Stimulated activated CD8-positive, alpha-beta memory T cell treated with anti-CD3 and anti-CD28 coated beads, Interleukin-12 subunit alpha, Interleukin-12 subunit beta, amount 100 ng/mL, for 24 hours (primary cell): Measurements from ENCODE around the gene FAM163B.

ENCODE experiments used
- DNase-seq: peaks from one replicate; pipeline ENCODE4 v3.0.0-alpha.2; 2020; ENCODE audit errors: extremely low read depth

FAM163B gene

DNA sequence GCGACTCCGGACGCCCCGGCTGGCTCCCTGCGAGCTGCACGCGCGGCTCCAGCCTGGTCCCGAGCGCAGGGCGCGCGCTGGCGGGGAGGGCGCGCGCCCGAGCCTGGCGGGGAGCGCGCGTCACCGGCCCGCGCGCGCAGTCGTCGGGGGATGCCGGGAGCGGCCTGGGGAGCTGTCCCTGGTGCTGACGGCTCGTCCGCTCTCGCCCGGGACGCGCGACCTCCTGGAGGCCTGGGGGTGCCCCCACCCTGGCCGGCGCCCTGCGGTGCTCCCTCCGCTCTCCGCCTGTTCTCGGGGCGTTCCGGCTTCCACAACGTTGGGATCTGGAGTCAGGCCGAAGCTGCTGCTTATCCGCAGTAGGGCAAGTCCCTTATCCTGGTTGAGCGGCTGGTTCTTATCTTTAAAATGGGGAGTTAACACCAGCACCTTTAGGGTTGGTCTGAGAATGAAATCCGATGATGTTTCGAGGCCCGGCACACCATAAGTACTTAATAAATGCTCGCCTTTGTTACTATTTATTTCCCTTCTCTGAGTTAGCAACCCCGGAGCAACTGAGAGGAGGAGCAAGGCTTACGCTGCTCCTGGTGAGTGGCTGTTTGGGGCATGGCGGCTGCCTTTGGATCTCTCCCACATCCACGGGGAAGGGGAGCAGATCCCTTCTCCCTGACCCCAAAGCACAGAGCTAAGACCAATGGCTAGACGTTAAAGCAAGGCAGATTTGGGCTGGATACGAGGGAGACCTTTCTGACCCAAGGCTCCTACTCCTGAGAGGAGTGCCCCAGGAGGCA, at the start of gene FAM163B:
FAM163B (minus strand) TSS at position 79 of the 788 bp plus-strand sequence. CDS start 29,166 bp downstream, outside the sequence.
- DNase-seq = no peak

DNA sequence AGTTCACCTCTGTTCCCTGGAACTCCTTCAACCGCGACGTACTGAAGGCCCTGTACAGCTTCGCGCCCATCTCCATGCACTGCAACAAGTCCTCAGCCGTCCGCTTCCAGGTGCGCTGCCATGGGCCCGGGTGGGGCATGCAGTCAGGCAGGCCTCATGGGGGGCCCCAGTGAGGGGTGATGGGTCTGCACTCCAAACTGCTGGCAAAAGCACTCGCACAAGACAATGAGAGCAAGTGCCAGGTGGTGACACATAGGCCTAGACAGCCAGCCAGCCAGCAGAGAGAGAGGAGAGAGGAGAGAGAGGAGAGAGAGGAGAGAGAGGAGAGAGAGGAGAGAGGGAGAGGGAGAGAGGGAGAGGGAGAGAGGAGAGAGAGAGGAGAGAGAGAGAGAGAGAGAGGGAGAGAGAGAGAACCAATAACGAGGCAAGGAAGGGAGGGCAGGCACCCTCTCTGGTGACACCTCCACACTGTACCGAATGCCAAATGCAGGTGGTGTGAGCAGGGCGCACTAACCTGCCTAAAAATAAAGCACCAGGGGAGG, 48.0 kb upstream of the FAM163B start:
- DNase-seq = no peak

DNA sequence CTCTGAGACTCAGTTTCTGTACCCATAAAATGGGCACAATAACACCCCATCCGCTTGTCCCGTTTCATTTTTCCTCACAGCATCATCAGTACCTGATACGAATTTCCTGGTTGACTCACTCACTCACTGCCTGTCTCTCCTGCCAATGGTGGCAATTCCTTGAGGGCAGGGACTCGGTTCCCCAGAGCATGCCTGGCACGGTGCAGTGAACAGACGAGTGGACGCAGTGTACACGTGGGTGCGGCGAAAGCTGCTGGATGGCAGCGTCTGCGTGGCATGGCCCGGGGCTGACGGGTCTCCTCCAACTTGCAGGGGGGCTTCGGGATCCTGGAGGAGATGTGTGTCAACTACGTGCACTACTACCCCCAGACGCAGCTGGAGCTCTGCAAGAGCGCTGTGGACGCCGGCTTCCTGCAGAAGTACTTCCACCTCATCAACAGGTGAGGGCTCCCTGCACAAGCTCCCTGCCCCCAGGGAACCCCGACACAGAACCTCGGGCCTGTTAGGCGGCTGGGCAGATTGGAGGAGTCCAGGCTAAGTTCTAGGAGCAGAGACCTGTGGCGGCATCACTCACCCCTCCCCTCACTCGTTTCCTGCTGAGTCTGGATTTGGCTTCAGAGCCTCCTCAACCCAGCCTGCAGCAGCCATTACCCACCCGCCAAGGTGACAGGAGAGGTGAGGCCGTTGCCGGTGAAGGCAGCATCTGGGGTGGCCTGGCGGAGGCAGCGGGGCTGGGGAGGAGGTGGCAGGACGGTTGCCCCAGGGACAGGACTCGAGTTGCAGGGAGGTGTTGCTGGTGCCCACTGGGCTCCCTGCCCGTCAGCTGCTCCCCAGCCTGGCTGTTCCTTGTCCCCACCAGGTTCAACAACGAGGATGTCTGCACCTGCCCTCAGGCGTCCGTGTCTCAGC, 47.3 kb upstream of the FAM163B start:
- DNase-seq = no peak

DNA sequence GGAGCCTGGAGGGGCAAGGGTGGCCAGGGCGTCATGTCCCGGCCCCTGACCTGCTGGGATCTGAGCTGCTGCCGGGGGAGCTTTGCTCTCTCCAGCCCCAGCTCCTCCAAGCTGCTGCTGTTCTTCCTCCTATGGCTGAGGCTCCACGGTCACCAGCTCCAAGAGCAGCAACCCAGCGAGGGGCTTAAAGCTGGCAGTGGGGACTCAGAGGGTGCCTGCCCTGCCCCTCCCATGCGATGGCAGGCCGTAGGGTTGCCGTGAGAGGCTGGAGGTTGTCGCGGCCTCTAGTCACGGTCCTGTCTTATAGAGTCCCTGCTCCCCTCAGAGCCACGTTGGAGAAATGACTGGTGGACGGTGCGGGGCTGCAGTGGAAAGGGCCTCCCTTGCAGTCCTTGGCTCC, 46.5 kb upstream of the FAM163B start:
- DNase-seq = no peak

DNA sequence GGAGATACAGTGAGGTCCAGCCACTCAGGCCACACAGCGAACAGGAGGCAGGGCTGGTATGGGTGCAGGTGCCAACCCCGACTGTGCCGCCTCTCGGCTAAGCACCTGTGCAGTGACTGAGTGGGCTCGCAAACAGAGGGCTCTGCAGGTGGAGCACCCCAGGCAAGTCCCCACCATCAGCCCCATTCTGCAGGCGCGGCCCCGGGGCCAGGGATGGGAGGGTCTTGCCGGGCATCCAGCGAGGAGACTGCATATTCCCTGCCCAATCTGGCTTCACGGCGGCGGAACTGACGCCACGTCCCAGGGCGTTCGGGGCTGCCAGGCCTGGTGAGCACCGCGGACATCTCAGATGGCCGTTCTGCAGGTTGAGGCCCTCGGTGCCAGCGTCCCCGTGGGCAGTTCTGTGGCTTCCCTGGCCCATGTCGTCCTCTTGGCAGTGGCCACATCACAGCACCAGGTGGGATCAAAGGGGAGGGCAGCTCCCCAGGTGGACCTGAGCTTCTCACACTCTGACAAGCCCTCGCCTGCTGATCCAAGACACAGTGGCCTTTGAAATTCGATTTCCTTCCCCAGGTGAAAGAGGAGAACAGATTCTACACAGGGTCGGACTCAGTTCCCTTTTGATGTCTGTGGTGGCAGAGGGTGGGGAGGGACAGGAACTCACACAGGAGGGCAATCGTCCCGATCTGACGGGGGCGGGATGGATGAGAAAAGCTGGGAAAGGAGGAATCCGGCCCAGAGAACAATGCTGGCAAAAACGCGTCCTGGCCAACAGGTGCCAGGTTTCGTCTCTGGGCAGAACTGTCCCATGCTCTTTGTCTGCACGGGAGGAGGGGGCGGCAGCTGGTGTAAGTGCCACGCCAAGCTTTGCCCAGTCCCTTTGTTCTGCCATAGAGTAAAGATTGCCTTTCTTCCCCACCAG, 45.8 kb upstream of the FAM163B start:
- DNase-seq = no peak

DNA sequence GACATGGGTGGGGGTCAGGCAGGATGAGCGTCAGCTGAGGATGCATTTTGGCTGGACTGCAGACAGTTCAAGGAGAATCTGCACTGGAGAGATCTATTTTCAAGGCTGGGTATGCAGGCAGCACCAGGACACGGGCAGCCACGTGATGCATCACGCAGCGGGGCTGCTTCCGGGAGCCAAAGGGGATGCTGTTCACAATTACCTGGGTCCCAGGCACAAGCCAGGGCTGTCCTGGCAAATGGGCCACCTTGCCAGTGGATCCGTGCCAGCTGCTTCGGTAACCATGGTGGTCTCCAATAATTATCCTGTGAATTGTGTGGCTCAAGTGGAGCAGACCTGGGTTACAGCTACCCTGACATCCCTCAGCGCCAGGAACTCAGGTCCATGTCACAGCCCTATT, 44.4 kb upstream of the FAM163B start:
- DNase-seq = no peak

DNA sequence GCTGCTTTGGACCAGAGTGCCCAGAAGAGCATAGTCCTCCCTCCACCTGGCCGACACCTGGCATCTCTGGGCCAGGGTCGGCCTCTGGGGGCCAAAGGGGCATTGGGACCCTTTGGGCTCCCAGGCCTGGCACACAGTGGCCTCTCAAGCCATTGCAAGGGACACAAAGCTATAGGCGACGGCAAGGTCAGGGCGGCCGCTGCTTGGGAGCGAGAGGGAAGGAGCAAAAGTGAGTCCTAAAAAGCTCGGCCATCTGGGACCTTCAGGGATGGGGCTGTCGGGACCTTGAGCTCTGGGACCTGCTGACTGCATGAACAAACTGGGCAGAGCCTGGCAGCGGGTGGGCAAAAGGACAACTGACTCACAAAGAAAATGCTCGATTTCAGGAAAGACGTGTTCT, 40.8 kb upstream of the FAM163B start:
- DNase-seq = no peak

DNA sequence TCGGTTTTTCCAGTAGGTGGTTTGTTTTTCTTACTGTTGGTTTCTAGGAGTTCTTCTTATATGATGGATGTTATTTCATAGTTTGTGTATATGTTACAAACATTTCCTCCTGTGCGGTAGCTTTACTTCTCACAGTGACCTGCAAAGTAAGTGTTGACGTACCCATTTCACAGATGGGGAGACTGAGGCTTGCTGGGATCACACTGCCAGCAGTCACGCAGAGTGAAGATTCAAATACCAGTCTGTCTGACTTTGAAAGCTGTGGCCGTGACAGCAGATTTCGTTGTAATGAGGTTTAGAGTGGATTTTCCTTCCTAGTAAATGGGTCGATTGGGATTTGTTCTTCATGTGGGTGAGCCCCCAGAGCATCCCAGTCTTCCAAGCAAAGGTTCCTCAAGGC, 40.0 kb upstream of the FAM163B start:
- no peak for DNase-seq

DNA sequence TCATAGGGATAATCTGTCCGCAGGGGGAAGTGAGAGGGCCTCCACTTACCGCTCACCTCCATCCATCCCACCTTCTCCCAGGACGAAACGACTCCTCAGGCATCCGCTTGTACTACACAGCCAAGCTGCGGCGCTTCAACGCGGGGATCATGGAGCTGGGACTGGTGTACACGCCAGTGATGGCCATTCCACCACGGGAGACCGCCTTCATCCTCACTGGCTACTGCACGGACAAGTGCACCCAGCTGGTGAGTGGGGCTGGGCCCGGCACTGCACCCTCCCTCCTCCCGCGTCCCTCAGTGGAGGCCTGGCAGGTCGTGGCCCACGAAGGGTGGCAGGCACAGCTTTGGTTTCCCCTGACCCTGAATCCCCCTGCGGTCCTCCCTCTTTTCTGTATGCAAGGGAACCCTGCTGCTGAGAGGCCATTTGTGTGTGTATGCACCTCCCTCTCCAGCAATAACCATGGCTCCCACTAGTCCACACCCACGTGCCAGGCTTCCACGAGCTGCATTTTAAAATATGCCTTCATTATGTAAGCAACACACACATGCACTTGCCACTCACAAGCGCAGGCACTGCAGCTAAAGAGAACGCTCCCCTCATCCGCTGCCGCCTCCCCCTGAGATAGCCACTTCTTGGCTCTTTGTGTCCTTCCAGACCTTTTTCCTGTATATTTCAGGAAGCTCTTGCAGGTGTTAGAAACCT, 38.7 kb upstream of the FAM163B start:
- DNase-seq = no peak

DNA sequence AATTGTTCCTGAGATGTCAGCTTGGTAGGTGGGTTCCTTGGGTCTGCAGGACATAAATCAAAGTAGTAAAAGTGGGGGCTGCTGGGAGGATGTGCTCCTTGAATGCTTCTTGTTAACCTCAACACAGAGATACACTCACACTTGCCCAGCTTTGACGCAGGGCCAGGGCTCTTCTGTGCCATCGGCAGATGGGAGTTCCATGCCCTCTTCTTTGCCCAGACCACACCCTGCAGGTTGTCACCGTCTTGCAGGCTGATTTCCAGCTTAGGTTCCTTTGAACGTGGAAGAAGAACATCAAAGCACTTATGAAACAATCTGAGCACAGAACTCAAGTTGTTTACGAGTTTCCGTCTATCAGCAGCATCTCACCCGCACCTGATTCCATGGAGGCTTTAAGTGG, 38.0 kb upstream of the FAM163B start:
- DNase-seq = no peak

DNA sequence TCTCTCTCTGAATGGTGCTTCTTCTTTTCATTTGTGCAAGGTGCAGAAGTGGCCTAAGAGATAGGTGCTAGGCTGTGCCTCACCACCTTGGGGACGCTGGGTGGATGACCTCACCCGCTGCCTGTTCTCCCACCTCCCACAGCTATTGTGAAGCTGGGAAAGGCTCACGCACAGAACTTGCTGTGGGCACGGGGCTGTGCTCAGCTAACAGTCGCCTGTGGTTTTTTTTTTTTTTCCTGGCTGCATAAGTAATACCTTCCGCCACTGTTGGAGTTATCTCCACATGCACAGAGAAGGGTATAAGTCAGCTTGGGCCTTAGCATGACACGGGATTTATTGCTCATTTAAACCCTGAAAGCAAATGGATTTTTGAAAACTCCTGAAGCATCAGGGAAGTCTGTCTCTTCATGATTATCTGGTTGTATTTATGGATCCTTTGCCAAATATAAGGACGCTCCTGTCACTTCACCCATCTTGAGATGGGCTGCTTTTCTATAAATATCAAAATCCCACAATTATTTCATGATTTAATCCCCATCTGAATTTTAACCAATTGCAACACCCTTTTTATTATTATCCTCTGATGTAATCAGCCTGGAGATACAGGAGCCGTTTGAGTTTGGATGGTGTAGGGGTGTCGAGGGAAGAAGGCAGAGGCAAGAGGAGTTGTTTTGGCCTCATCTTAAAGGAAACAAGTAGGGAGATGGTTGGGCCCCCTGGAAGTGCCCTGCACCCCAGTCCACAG, 36.0 kb upstream of the FAM163B start:
- no peak for DNase-seq

DNA sequence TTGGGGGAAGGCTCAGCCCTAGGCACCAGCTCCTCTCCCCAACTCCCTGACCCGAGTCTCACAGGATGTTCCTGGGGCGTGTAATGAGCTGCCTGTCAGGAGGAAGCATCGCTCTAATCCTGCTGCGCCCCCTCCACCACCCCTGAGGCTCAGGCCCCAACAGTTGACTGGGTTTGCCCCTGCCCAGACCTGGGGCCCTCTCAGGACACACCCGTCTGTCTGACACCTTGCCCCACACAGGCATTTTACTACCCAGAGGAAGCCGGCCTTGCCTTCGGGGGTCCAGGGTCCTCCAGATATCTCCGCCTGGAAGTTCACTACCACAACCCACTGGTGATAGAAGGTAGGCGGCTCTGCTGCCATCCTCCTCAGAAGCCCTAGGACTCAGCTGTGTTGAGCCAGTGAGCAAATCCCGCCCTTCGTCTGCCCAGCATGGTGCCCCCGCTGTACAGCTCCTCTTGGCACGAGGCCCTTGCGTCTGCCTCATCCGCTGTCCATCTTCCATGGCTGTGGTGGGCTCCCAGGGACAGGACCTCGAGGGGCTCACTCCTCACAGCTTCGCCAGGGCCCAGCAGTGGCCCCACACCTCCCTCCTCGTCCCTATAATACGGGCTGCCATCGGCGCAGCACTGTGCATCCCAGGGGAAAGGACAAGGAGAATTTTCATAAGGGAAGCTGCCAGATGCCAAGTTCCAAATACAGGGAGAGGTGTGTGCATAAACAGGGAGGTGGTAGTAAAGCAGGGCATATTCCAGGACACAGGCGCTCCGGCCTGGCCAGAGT, 35.0 kb upstream of the FAM163B start:
- DNase-seq = no peak

DNA sequence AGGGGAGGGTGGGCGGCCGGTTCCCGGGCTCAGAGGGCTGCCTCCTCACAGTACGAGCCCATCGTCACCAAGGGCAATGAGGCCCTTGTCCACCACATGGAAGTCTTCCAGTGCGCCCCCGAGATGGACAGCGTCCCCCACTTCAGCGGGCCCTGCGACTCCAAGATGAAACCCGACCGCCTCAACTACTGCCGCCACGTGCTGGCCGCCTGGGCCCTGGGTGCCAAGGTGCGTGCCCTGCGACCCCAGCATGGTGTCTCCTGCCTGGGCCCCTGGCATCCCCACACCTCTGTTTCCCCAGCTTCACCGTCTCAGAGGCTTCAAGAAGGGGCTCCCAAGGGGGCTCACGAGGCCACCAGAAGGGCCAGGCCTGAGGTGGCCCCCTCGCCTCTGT, 34.2 kb upstream of the FAM163B start:
- no peak for DNase-seq

DNA sequence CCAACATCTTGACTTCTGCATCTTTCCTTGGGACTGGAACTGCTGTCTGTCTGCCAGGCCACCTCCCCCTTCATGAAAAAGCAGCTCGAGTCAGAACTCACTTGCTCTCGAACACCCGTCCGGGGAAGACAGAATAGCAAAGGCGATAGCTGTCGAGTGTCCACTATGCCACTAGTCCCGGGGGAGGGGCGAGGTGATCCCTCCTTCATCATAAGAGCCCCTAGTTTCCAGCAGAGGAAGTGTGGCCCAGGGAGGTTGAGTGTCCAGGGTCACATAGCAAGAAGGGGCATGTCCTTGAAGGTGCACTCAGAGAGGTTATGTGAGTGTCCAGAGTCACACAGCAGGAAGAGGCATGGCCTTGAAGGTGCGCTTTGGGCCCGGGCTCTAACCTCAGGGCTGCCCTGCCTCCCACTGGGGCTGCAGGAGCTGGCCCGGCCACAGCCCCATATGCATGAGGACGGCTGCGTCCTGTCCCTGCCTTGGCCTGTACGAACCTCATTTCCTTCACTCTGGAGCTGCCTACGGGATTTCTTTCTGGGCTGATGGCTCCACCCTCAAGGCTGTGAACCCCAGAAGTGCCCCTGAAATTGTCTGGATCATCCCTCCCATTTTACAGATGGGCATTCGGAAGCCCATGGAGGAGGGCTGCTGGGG, 33.6 kb upstream of the FAM163B start:
- no peak for DNase-seq

DNA sequence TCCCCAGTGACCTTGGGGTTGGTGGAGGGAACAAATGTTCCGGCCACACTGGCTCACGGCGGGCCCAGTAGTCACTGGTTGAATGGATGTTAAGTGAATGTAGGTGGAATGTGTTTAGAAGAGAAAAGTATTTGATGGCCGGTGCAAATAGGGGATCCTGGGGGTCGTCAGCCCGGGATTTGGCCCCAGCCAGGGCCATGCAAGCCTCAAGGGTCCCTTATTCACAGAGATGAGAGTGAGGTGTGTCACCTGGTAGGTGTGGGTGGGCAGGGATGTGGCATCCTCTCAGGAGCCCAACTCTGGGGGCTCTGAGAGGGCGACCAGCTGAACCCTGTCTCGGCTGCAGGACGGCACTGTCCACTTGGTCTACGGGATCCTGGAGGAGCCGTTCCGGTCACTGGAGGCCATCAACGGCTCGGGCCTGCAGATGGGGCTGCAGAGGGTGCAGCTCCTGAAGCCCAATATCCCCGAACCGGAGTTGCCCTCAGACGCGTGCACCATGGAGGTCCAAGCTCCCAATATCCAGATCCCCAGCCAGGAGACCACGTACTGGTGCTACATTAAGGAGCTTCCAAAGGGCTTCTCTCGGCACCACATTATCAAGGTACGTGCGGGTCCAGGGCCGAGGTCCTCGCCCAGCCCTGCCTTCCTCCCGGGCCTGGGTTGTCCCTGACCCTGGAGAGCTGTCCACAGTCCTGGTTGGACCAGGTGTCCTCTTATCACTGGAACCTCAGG, 32.8 kb upstream of the FAM163B start:
- DNase-seq = no peak

DNA sequence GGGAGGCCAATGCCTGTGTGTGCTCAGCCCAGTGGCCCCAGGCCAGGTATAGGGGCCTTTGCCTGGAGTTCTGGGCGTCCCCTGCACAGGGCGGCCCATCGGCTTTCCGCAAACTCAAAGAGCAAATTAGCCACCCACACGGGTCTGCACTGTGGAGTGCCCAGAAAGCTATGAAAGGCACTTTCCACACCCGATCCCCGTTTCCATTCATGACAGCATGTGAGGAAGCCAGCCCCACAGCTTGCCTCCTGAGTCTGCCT, 32.1 kb upstream of the FAM163B start:
- no peak for DNase-seq

DNA sequence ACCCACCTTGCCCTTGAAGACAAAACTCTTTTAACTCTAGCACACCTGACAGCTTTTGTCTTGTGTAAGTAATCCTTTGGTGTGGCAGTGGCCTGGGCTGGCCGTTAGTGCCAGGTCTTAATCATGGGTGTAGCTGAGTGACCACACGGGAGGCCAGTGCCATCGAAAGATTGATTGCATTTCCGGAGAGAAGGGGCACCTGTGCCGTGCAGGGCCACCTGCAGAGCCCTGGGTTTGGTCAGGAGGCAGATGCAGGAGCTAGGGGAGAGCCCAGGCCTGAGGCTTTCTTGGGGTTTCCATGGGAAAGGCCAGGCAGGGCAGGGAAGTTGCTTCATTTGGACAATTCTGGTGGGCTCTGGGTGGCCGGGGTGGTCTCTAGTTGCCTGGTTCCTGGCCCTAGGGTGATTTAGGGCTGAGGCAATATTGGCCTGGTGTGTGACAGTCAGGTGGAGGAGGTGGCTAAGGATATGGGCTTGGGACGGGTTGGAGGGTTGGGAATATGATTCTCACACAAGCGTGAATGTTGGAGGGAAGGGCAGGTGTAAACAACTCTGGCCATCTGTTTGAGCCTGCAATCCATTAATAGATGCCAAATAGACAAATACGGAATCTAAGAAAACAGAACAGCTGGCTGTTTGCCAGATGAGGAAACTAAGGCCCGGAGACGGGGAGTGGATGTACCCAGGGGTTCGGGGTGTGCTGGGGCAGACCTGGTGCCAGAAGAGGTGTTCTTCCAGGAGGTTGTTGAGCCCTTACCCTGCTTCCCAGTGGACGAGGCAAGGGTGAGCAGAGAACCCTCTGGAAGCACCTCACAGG, 31.6 kb upstream of the FAM163B start:
- no peak for DNase-seq

DNA sequence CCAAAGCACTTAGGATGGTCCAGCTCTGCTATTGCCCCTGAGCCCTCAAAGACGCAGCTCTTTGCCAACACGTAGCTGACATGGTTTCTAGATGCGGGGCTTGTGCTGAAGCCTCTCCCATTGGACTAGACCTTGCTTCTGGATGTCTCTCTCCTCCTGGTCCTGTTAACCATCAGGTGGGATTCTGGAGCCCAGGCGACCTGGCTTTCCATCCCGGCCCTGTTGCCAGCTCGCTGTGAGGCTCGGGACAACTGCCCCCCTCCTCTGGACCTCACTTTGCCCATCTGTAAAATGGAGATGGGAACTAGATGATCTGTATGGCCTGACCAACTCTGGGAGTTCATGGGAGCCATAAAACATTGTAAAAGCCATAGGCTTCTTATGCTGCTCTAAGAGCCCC, 31.0 kb upstream of the FAM163B start:
- no peak for DNase-seq
